SK-N-SH treated with all-trans-retinoic acid at 6 μM for 48 hours (cell line): Measurements from ENCODE around the gene KRR1.
"Not testable (repeated sequence)": the region's sequence is repeated elsewhere in the genome, so short reads cannot be mapped to it uniquely, and the experiment has no call there.

Experiments
- ATAC-seq: fragments of 200-7000 bp; cut with Tn5 transposase; 3 replicates; pipeline ENCODE4 v1.9.1; 2020; ENCODE audit warnings: mild to moderate bottlenecking, moderate library complexity
- ARNTL ChIP-seq: fragments of 450-650 bp; formaldehyde crosslinking; IDR thresholded peaks from 2 replicates; pipeline ENCODE4 v1.5.0; 2020; ENCODE audit warnings: low read depth, mild to moderate bottlenecking, moderate library complexity, borderline replicate concordance
- BACH2 ChIP-seq: fragments of 250-450 bp; sonication (Bioruptor Pico); IDR thresholded peaks from 2 replicates; pipeline ENCODE4 v1.9.0; 2021; ENCODE audit warnings: mild to moderate bottlenecking, borderline replicate concordance
- CSDC2 ChIP-seq: fragments of 250-450 bp; sonication (Bioruptor Pico); IDR thresholded peaks from 2 replicates; pipeline ENCODE4 v1.5.0; 2020; ENCODE audit warnings: mild to moderate bottlenecking, moderate library complexity
- ESRRG ChIP-seq: fragments of 250-450 bp; sonication (Bioruptor Pico); IDR thresholded peaks from 2 replicates; pipeline ENCODE4 v1.6.1; 2021; ENCODE audit warnings: mild to moderate bottlenecking
- GLIS3 ChIP-seq: fragments of 250-450 bp; sonication (Bioruptor Pico); IDR thresholded peaks from 2 replicates; pipeline ENCODE4 v1.5.0; 2020; ENCODE audit warnings: mild to moderate bottlenecking, moderate library complexity
- ISL1 ChIP-seq: fragments of 250-450 bp; sonication (Bioruptor Pico); IDR thresholded peaks from 2 replicates; pipeline ENCODE4 v2.1.2; 2022; ENCODE audit warnings: mild to moderate bottlenecking, moderate library complexity
- OSR1 ChIP-seq: fragments of 250-450 bp; sonication (Bioruptor Pico); IDR thresholded peaks from 2 replicates; pipeline ENCODE4 v1.8.0; 2022; ENCODE audit warnings: moderate library complexity, mild to moderate bottlenecking, inconsistent platforms
- PPARA ChIP-seq: fragments of 250-450 bp; sonication (Bioruptor Pico); IDR thresholded peaks from 2 replicates; pipeline ENCODE4 v1.5.0; 2020; ENCODE audit warnings: mild to moderate bottlenecking, borderline replicate concordance
- RARB ChIP-seq: fragments of 250-450 bp; sonication (Bioruptor Pico); IDR thresholded peaks from 2 replicates; pipeline ENCODE4 v1.8.0; 2021; ENCODE audit warnings: mild to moderate bottlenecking, moderate library complexity
- SNAI2 ChIP-seq: fragments of 250-450 bp; sonication (Bioruptor Pico); IDR thresholded peaks from 2 replicates; pipeline ENCODE4 v1.5.0; 2020; ENCODE audit warnings: mild to moderate bottlenecking, moderate library complexity
- TCF4 ChIP-seq: fragments of 250-450 bp; sonication (Bioruptor Pico); IDR thresholded peaks from 2 replicates; pipeline ENCODE4 v1.8.0; 2021; ENCODE audit warnings: mild to moderate bottlenecking, moderate library complexity, borderline replicate concordance
- TOX ChIP-seq: fragments of 250-450 bp; sonication (Bioruptor Pico); IDR thresholded peaks from 2 replicates; pipeline ENCODE4 v1.8.0; 2021; ENCODE audit warnings: mild to moderate bottlenecking, moderate library complexity, borderline replicate concordance
- ZC3H10 ChIP-seq: fragments of 250-450 bp; sonication (Bioruptor Pico); IDR thresholded peaks from 2 replicates; pipeline ENCODE4 v1.5.1; 2021; ENCODE audit warnings: mild to moderate bottlenecking, moderate library complexity
- ZFP3 ChIP-seq: fragments of 250-450 bp; sonication (Bioruptor Pico); IDR thresholded peaks from 2 replicates; pipeline ENCODE4 v1.5.0; 2020; ENCODE audit warnings: mild to moderate bottlenecking, moderate library complexity
- ZFP30 ChIP-seq: fragments of 450-650 bp; formaldehyde crosslinking; IDR thresholded peaks from 2 replicates; pipeline ENCODE4 v1.5.0; 2022; ENCODE audit warnings: mild to moderate bottlenecking, moderate library complexity
- ZNF565 ChIP-seq: fragments of 450-650 bp; formaldehyde crosslinking; conservative IDR thresholded peaks from 2 replicates; pipeline ENCODE4 v1.5.0; 2020; ENCODE audit warnings: low read depth, mild to moderate bottlenecking, moderate library complexity
- ZNF70 ChIP-seq: fragments of 450-650 bp; formaldehyde crosslinking; IDR thresholded peaks from 2 replicates; pipeline ENCODE4 v1.5.0; 2020; ENCODE audit warnings: mild to moderate bottlenecking, moderate library complexity
- ZNF8 ChIP-seq: fragments of 450-650 bp; formaldehyde crosslinking; IDR thresholded peaks from 2 replicates; pipeline ENCODE4 v1.5.0; 2020; ENCODE audit warnings: mild to moderate bottlenecking, moderate library complexity
- TF ChIP-seq, protein P1 (sequence below): fragments of 250-450 bp; sonication (Bioruptor Pico); IDR thresholded peaks from 2 replicates; pipeline ENCODE4 v1.5.1; 2020; ENCODE audit warnings: low read depth, mild to moderate bottlenecking, moderate library complexity
- TF ChIP-seq, protein P2 (sequence below): fragments of 250-450 bp; sonication (Bioruptor Pico); IDR thresholded peaks from 2 replicates; pipeline ENCODE4 v1.5.1; 2021; ENCODE audit warnings: mild to moderate bottlenecking, moderate library complexity
- TF ChIP-seq, protein P3 (sequence below): fragments of 250-450 bp; sonication (Bioruptor Pico); IDR thresholded peaks from 2 replicates; pipeline ENCODE4 v1.8.0; 2020; ENCODE audit warnings: mild to moderate bottlenecking, moderate library complexity, borderline replicate concordance
- TF ChIP-seq, protein P4 (sequence below): fragments of 250-450 bp; sonication (Bioruptor Pico); IDR thresholded peaks from 2 replicates; pipeline ENCODE4 v1.5.0; 2020; ENCODE audit warnings: mild to moderate bottlenecking, moderate library complexity

KRR1 gene

DNA sequence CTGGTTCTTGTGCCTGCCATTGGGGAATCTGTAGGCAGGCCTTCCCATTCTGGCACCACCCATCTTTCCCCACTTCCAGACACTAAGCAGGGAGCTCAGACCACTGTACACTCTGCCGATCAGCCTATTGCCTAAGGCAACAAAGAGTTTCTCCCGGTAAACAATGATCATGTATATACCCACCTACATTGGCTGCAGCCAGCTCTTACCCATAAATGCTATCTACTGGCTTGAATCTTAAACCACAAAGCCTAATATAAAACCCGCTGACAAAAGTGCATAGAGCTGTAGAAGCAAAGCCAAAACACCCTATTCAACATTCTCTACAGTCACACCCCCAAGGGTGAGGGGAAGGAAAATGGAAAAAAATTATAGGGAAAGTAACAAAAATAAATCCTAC is 51.7 kb downstream of the KRR1 start:
- ATAC-seq, result no peak
- no peak for TF ChIP-seq CSDC2

DNA sequence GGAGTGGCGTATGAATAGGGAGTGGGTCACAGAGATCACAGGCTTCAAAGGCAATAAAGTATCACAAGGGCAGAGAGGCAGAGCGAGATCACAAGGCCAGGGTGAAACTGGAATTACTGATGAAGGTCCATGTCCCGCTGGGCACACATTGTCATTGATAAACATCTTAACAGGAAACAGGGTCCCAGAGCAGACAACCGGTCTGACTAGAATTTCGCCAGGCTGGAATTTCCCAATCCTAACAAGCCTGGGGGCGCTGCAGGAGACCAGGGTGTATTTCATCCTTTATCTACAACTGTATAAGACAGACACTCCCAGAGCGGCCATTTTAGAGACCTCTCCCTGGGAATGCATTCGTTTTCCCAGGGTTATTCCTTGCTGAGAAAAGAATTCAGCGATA is 53.5 kb downstream of the KRR1 start:
- ATAC-seq, result not testable (repeated sequence)

DNA sequence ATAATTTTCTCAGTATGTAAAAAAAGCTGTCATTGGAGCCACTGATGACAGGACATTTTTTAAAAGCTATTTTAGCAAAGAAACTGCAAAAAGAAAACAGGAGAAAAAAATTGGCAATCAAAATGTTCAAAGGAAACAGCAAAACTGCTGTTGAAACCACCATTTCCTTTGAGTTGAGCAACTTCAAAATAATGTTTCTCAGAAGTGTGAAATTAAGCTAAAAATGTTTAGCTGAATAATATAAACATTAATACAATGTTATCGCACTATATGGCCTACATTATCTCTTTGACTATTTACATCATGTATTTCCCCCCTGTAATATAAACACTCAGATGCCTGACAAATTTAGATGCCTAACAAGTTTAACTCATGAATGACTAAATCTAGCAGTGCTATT is 54.2 kb downstream of the KRR1 start:
- no peak for ATAC-seq
- TF ChIP-seq, protein P1, sequence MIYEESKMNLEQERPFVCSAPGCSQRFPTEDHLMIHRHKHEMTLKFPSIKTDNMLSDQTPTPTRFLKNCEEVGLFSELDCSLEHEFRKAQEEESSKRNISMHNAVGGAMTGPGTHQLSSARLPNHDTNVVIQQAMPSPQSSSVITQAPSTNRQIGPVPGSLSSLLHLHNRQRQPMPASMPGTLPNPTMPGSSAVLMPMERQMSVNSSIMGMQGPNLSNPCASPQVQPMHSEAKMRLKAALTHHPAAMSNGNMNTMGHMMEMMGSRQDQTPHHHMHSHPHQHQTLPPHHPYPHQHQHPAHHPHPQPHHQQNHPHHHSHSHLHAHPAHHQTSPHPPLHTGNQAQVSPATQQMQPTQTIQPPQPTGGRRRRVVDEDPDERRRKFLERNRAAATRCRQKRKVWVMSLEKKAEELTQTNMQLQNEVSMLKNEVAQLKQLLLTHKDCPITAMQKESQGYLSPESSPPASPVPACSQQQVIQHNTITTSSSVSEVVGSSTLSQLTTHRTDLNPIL, result no peak
- TF ChIP-seq ZC3H10 (no peak), RARB (CRISPR knock-in tag) (no peak), SNAI2 (CRISPR knock-in tag) (no peak), PPARA (CRISPR knock-in tag) (no peak), ESRRG (CRISPR knock-in tag) (no peak), CSDC2 (no peak), ZNF70 (CRISPR knock-in tag) (no peak), ARNTL (no peak), OSR1 (CRISPR knock-in tag) (no peak), BACH2 (CRISPR knock-in tag) (no peak), ISL1 (CRISPR knock-in tag) (no peak), TCF4 (no peak)
- TF ChIP-seq, protein P2, sequence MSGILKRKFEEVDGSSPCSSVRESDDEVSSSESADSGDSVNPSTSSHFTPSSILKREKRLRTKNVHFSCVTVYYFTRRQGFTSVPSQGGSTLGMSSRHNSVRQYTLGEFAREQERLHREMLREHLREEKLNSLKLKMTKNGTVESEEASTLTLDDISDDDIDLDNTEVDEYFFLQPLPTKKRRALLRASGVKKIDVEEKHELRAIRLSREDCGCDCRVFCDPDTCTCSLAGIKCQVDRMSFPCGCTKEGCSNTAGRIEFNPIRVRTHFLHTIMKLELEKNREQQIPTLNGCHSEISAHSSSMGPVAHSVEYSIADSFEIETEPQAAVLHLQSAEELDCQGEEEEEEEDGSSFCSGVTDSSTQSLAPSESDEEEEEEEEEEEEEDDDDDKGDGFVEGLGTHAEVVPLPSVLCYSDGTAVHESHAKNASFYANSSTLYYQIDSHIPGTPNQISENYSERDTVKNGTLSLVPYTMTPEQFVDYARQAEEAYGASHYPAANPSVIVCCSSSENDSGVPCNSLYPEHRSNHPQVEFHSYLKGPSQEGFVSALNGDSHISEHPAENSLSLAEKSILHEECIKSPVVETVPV (CRISPR knock-in tag), result no peak
- TF ChIP-seq, protein P3, sequence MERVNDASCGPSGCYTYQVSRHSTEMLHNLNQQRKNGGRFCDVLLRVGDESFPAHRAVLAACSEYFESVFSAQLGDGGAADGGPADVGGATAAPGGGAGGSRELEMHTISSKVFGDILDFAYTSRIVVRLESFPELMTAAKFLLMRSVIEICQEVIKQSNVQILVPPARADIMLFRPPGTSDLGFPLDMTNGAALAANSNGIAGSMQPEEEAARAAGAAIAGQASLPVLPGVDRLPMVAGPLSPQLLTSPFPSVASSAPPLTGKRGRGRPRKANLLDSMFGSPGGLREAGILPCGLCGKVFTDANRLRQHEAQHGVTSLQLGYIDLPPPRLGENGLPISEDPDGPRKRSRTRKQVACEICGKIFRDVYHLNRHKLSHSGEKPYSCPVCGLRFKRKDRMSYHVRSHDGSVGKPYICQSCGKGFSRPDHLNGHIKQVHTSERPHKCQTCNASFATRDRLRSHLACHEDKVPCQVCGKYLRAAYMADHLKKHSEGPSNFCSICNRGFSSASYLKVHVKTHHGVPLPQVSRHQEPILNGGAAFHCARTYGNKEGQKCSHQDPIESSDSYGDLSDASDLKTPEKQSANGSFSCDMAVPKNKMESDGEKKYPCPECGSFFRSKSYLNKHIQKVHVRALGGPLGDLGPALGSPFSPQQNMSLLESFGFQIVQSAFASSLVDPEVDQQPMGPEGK (CRISPR knock-in tag), result no peak

DNA sequence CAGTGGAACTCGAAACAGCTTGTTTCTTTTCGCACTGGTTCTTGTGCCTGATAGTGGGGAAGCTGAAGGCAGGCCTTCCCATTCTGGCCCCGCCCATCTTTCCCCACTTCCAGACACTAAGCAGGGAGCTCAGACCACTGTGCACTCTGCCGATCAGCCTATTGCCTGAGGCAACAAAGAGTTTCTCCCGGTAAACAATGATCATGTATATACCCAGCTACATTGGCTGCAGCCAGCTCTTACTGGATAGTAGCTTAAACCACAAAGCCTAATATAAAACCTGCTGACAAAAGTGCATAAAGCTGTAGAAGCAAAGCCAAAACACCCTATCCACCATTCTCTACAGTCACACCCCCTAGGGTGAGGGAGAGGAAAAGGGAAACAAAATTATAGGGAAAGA is 55.6 kb downstream of the KRR1 start:
- no peak for ATAC-seq
- TF ChIP-seq ISL1 (CRISPR knock-in tag) (no peak), ZNF70 (CRISPR knock-in tag) (no peak), BACH2 (CRISPR knock-in tag) (no peak), ZFP3 (CRISPR knock-in tag) (no peak), ZNF8 (no peak), RARB (CRISPR knock-in tag) (no peak), PPARA (CRISPR knock-in tag) (no peak), SNAI2 (CRISPR knock-in tag) (no peak), ZFP30 (CRISPR knock-in tag) (no peak), TCF4 (no peak), TOX (CRISPR knock-in tag) (no peak), CSDC2 (no peak), ARNTL (no peak), ZNF565 (no peak), GLIS3 (CRISPR knock-in tag) (no peak), ZC3H10 (no peak)
- TF ChIP-seq, protein P4, sequence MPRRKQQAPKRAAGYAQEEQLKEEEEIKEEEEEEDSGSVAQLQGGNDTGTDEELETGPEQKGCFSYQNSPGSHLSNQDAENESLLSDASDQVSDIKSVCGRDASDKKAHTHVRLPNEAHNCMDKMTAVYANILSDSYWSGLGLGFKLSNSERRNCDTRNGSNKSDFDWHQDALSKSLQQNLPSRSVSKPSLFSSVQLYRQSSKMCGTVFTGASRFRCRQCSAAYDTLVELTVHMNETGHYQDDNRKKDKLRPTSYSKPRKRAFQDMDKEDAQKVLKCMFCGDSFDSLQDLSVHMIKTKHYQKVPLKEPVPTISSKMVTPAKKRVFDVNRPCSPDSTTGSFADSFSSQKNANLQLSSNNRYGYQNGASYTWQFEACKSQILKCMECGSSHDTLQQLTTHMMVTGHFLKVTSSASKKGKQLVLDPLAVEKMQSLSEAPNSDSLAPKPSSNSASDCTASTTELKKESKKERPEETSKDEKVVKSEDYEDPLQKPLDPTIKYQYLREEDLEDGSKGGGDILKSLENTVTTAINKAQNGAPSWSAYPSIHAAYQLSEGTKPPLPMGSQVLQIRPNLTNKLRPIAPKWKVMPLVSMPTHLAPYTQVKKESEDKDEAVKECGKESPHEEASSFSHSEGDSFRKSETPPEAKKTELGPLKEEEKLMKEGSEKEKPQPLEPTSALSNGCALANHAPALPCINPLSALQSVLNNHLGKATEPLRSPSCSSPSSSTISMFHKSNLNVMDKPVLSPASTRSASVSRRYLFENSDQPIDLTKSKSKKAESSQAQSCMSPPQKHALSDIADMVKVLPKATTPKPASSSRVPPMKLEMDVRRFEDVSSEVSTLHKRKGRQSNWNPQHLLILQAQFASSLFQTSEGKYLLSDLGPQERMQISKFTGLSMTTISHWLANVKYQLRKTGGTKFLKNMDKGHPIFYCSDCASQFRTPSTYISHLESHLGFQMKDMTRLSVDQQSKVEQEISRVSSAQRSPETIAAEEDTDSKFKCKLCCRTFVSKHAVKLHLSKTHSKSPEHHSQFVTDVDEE (CRISPR knock-in tag), result no peak
- TF ChIP-seq, protein P2 (CRISPR knock-in tag), result no peak
- TF ChIP-seq, protein P3 (CRISPR knock-in tag), result no peak
- TF ChIP-seq, all 23 proteins: peak for 0
